AG04450 (cell line): Measurements from ENCODE around the gene AVPI1. TPM values are rescaled to one million over a fixed set of nuclear protein-coding genes. Genes with fewer than 3 reads are reported as not detected.

ENCODE experiments used
- CTCF ChIA-PET: fragments of 300-600, 350-600 bp; formaldehyde crosslinking; extraction: SDS; loops from one replicate; lab custom pipeline; 2022; ENCODE audit warnings: antibody characterized with exemption, inconsistent platforms; lab: Charles Lee
- POLR2A ChIA-PET: fragments of 350-600 bp; formaldehyde crosslinking; extraction: SDS; loops from one replicate; lab custom pipeline; 2021; ENCODE audit warnings: antibody characterized with exemption, inconsistent platforms; lab: Yijun Ruan, JAX
- DNase-seq: peaks from one replicate; pipeline ENCODE4 v3.0.0-alpha.2; 2011; ENCODE audit warnings: low read depth, low spot score
- H3K27ac ChIP-seq: one replicate; pipeline ENCODE4 v1.5.1; 2012; ENCODE audit warnings: low read depth, low read length, control low read depth
- H3K27me3 ChIP-seq: one replicate; pipeline ENCODE4 v1.6.0; 2012; ENCODE audit warnings: low read length; ENCODE audit not compliant: control insufficient read depth, insufficient read depth
- H3K4me3 ChIP-seq: 2 replicates; pipeline ENCODE4 v1.5.1; 2011; ENCODE audit warnings: mild to moderate bottlenecking, low read depth, low read length, control low read depth
- H3K9me3 ChIP-seq: 2 replicates; pipeline ENCODE4 v1.5.1; 2012; ENCODE audit warnings: low read length; ENCODE audit not compliant: control insufficient read depth, insufficient read depth
- CTCF ChIP-seq: IDR thresholded peaks from 2 replicates; pipeline ENCODE4 v1.5.1; 2011; ENCODE audit warnings: low read depth, low read length, control low read depth, inconsistent platforms
- polyA plus RNA-seq: library from polyadenylated mRNA; depleted of rRNA; stranded (reverse); fragments of >200 nt; gene quantifications from 2 replicates; pipeline ENCODE4 v1.2.3, GENCODE V29; 2011

The AVPI1 gene
- polyA plus RNA-seq, 1 experiment: 26.5 TPM

GRCh38 chr10:97667463-97667862, 19.6 kb downstream of the AVPI1 start:
- TF ChIP-seq CTCF: no peak
- CTCF ChIA-PET: interaction anchor here (1.3 to 1.9 kb wide), 3 partner anchors 9 to 64 kb away, joined by 3 to 14 read pairs (median 4); no protein-coding TSS in a partner anchor
- POLR2A ChIA-PET: no interaction called here
- Histone ChIP-seq H3K4me3 (no peak overlapping the region), H3K27ac (no peak overlapping the region), H3K27me3 (no peaks in the 10 kb centered on the region), H3K9me3 (no peaks in the 10 kb centered on the region)
- no peak for DNase-seq

- no peaks in the 10 kb centered on the region for H3K27me3 ChIP-seq
- TF ChIP-seq CTCF: no peak
- CTCF ChIA-PET: interaction anchor here (1.0 to 1.9 kb wide), 3 partner anchors 10 to 113 kb away, joined by 4 to 14 read pairs (median 4); no protein-coding TSS in a partner anchor
- no peak overlapping the region for H3K27ac ChIP-seq
- no peaks in the 10 kb centered on the region for H3K9me3 ChIP-seq
- POLR2A ChIA-PET: no interaction called here
- DNase-seq: no peak
- H3K4me3 ChIP-seq: no peak overlapping the region
Observed at GRCh38 chr10:97666992-97667391, 20.0 kb downstream of the AVPI1 start.

GRCh38 chr10:97664282-97664850, 22.7 kb downstream of the AVPI1 start:
- no peak for TF ChIP-seq CTCF
- DNase-seq: no peak
- Histone ChIP-seq H3K9me3 (no peaks in the 10 kb centered on the region), H3K4me3 (no peak overlapping the region), H3K27ac (no peak overlapping the region), H3K27me3 (no peaks in the 10 kb centered on the region)
- CTCF ChIA-PET: interaction anchor here (2.3 kb wide), 1 partner anchor 13 kb away, joined by 9 read pairs; no protein-coding TSS in a partner anchor
- POLR2A ChIA-PET: no interaction called here

- no peak overlapping the region for H3K27ac ChIP-seq
- TF ChIP-seq CTCF: no peak
- ChIA-PET POLR2A (interaction anchor here (0.8 kb wide), 1 partner anchor 20 kb away, joined by 3 read pairs; no protein-coding TSS in a partner anchor), CTCF (interaction anchor here (0.7 to 2.5 kb wide), 4 partner anchors 18 to 195 kb away, joined by 3 to 7 read pairs (median 4); partner anchors contain the start of gene ANKRD2)
- no peak for DNase-seq
- H3K4me3 ChIP-seq: no peak overlapping the region
- H3K9me3 ChIP-seq: no peaks in the 10 kb centered on the region
- no peaks in the 10 kb centered on the region for H3K27me3 ChIP-seq
Observed at GRCh38 chr10:97659589-97659988, 27.5 kb downstream of the AVPI1 start.

GRCh38 chr10:97656777-97657176, 30.3 kb downstream of the AVPI1 start:
- no peaks in the 10 kb centered on the region for H3K9me3 ChIP-seq
- TF ChIP-seq CTCF: no peak
- no peak overlapping the region for H3K4me3 ChIP-seq
- ChIA-PET POLR2A (no interaction called here), CTCF (interaction anchor here (0.7 kb wide), 1 partner anchor 111 kb away, joined by 3 read pairs; no protein-coding TSS in a partner anchor)
- no peak overlapping the region for H3K27ac ChIP-seq
- H3K27me3 ChIP-seq: no peaks in the 10 kb centered on the region
- no peak for DNase-seq
